ENCODE measurements around the gene TSPOAP1. TPM values are rescaled to one million over a fixed set of nuclear protein-coding genes. Genes with fewer than 3 reads are reported as not detected.

TSPOAP1 gene
- total RNA-seq, 4 donors from 2014 or later, result 19.5 to 35.4 (median 22.1) TPM

DNA sequence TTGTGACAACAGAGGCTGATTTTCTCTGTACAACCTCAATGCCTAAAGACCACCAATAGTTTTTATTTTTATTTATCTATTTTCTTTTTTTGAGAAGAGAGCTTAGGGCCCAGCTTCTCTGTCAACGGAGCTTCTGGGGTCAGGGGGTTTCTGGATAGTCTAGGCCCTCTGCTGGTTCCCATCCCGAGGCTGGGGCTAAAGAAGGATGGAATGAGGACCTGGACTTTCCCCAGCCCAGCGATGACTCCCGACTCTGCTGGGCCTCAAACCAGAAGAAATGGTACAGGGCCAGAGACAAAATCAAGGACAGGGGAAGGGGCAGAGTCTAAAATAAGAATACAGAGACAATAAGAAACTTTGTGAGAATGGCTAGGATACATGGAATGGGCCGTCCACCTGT is 5.7 kb upstream of the TSPOAP1 start:
- intact Hi-C loops (cut with DNase I), result no loop called here
- 74 to 75% methylated on average over 5 of the region's 5 CpGs for WGBS, 2 donors
- H3K27ac ChIP-seq, result no peak overlapping the region

DNA sequence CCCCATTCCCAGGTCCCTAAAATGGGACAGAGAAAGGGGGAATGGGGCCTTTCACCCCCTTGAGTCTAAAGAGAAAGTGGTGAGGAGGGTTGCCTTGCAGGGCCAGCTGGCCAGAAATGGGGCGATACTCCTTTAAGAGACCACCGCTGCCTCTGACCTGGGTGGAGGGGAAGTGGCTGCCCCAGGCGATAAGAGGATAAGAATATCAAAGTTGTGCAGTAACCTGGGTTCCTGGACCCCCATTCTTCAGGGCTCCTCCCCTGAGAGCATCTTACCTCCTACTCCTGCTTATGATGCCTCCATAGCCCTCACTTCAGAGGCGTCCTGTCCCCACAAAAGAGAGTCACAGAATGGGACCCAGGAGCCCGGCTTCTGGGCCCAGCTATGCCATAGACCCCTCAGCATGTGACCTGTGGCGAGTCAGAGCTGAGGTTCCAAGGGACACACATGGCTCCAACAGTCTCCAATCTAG is 5.2 kb upstream of the TSPOAP1 start:
- intact Hi-C loops (cut with DNase I), result no loop called here
- TF ChIP-seq POLR2A (IDR thresholded peaks at IDR 0.05) (no peak), CTCF (IDR thresholded peaks at IDR 0.05) (no peak)
- H3K4me1 ChIP-seq, result no peaks in the 10 kb centered on the region
- no peak overlapping the region for H3K4me3 ChIP-seq (replicated peaks in 1 of 3)
- no peaks in the 10 kb centered on the region for H3K9me3 ChIP-seq
- H3K36me3 ChIP-seq, result no peaks in the 10 kb centered on the region
- no peaks in the 10 kb centered on the region for H3K27me3 ChIP-seq
- H3K27ac ChIP-seq, result no peak overlapping the region
- no peak for DNase-seq
- 70 to 76% methylated on average over 4 to 6 of the region's 6 CpGs for WGBS, 2 donors

More for the DNA sequence above, 5.7 kb upstream of the TSPOAP1 start:
- H3K36me3 ChIP-seq, result no peaks in the 10 kb centered on the region
- no peaks in the 10 kb centered on the region for H3K27me3 ChIP-seq
- DNase-seq, result no peak
- TF ChIP-seq CTCF (IDR thresholded peaks at IDR 0.05), result no peak
- TF ChIP-seq POLR2A (IDR thresholded peaks at IDR 0.05), result no peak
- H3K4me1 ChIP-seq, result no peaks in the 10 kb centered on the region
- H3K9me3 ChIP-seq, result no peaks in the 10 kb centered on the region
- H3K4me3 ChIP-seq (replicated peaks in 1 of 3), result no peak overlapping the region

DNA sequence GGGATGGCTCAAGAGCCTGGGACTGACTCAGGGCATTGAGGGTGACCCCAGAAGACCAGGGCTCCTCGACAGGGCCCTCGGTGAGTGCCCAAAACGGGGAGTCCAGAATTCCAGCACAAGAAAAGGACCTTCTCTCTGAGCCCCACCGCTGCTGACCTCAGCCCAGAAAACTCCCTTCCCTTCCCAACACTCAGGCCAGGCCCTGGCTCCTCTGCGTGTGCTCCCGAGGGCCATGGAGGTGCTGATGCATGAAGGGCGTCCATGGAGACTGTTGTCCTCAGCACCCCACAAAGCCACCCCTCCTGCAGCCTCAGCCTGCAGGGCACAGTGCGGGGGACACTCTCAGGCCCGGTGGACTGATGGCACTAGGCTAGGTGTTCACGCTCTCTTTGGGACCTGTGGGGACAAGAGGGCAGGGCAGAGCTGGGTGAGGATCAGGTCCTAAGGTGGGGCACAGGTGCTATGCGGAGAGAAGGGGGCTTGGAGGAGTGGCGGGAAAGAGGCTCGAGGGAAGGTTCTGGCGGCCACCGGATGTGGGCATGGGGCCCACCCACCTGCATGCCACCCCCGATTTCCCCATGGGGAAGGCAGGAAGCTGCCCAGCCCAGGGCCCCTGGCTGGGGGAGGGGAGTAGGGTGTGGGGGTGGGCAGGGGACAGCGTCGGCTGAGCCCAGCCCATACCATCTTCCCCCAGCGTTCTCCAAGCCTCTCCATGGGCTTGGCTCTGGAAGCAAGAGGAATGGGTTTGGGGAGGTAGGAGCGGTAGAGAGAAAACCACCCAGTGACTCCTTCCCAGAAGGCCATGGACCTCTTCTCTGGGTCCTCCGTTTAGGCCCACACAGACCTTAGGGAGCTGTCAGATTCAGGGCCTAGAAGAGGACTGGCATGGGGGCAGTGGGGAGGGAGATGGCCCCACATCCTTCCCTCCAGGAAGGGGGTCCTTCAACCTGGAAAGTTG is 4.5 kb upstream of the TSPOAP1 start:
- intact Hi-C loops (cut with DNase I), result no loop called here
- DNase-seq, result no peak
- Histone ChIP-seq H3K36me3 (no peaks in the 10 kb centered on the region), H3K4me1 (no peaks in the 10 kb centered on the region), H3K27ac (no peak overlapping the region), H3K27me3 (no peaks in the 10 kb centered on the region), H3K9me3 (no peaks in the 10 kb centered on the region), H3K4me3 (replicated peaks in 1 of 3) (no peak overlapping the region)
- 67 to 75% methylated on average over 16 to 19 of the region's 21 CpGs for WGBS, 2 donors
- no peak for TF ChIP-seq POLR2A (IDR thresholded peaks at IDR 0.05)

- peak overlapping the region in 1 of 3 donors; percentile 15 for H3K4me3 ChIP-seq (replicated peaks in 1 of 3)
Observed at GRCh38 chr17:58331815-58332777, 3.5 kb upstream of the TSPOAP1 start.

More at GRCh38 chr17:58331815-58332777, 3.5 kb upstream of the TSPOAP1 start:
- intact Hi-C loops (cut with DNase I), result no loop called here
- Histone ChIP-seq H3K9me3 (no peaks in the 10 kb centered on the region), H3K27me3 (no peaks in the 10 kb centered on the region), H3K27ac (no peak overlapping the region), H3K4me1 (no peaks in the 10 kb centered on the region), H3K36me3 (no peaks in the 10 kb centered on the region)
- peak; percentile 35 to 45 for DNase-seq
- WGBS, 2 donors, result 84 to 99% methylated on average over 14 to 18 of the region's 31 CpGs
- TF ChIP-seq POLR2A (IDR thresholded peaks at IDR 0.05), result peak in 1 of 2 donors; percentile 40
- no peak for TF ChIP-seq CTCF (IDR thresholded peaks at IDR 0.05)
